Measurements from ENCODE around the gene TMEM164. TPM values are rescaled to one million over a fixed set of nuclear protein-coding genes. Genes with fewer than 3 reads are reported as not detected.
A peak's percentile ranks its signal among the peaks of the same experiment; 100 is the strongest.

The TMEM164 gene
- total RNA-seq, 1 experiment from 2014 or later, result 32.6 TPM

DNA sequence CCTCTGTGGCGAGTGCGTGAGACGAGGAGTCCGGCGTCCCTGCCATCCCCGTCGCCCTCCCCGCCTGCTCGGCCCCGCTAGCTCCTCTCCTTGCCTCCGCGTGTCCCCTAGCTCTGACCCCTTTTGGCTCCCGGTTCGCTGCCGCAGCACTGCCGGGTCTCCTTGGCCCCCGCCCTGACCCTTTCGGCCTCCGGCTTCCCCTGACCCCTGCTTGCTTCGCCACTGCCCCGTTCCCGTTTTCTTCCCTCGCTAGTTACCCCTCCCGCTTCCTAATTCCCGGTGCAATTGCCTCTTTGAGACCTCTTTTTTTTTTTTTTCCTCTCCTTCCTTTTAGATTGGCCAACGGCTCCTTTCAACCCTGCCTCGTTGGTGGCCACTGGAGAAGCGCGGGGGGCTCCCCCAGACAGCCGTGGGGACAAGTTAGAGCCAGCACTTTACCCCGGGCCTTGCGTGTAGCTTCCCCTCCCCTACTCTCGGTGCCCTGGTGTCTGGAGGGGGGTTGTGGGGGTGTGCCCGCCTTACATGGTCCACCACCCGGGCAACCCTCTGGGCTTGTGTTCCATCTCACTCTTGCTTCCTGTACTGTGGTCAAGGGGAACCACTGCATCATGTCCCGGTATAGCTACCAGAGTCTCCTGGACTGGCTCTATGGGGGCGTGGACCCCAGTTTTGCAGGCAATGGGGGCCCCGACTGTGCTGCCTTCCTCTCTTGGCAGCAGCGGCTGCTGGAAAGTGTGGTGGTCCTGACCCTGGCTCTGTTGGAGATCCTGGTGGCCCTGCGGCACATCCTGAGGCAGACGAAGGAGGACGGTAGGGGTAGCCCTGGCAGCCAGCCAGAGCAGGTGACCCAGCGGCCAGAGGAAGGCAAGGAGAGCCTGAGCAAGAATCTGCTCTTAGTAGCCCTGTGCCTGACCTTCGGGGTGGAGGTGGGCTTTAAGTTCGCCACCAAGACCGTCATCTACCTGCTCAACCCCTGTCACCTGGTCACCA, 548 bp downstream of the TMEM164 start:
- DNase-seq (ENCODE audit: low read depth), result peak; percentile 45

GRCh38 chrX:110004215-110004614, 1.3 kb downstream of the TMEM164 start:
- DNase-seq (ENCODE audit: low read depth), result peak; percentile 48

GRCh38 chrX:110004731-110005369, 1.9 kb downstream of the TMEM164 start:
- peak; percentile 40 for DNase-seq (ENCODE audit: low read depth)

DNA sequence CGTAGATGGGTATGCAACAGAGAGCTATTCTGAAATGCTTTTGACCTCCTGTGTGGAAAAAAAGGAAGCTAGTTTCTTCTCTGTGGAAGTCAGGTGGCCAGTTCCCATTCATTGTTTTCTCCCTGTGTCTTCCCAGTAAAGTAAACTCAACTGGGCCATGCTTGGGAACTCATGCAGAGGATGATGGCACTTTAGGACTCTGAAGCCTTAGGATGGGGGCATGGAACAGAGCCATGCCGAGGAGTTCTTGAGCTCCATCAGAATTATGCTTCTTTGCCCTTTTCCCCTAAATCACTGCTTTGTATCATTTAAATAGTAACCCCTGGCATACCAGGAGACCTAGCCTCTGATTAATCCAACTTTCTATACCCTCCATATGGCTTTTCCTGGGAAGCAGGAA, 3.2 kb downstream of the TMEM164 start:
- DNase-seq (ENCODE audit: low read depth), result no peak

- peak; percentile 46 for DNase-seq (ENCODE audit: low read depth)
Observed at GRCh38 chrX:110006821-110007375, 4.0 kb downstream of the TMEM164 start.

GRCh38 chrX:110008011-110008635, 5.2 kb downstream of the TMEM164 start:
- no peak for DNase-seq (ENCODE audit: low read depth)

GRCh38 chrX:110012818-110013485, 10.0 kb downstream of the TMEM164 start:
- no peak for DNase-seq (ENCODE audit: low read depth)

GRCh38 chrX:110013968-110014367, 11.1 kb downstream of the TMEM164 start:
- no peak for DNase-seq (ENCODE audit: low read depth)

GRCh38 chrX:110015032-110015431, 12.1 kb downstream of the TMEM164 start:
- DNase-seq (ENCODE audit: low read depth), result peak; percentile 56

- DNase-seq (ENCODE audit: low read depth), result no peak
Observed at GRCh38 chrX:110015915-110016314, 13.0 kb downstream of the TMEM164 start.

- DNase-seq (ENCODE audit: low read depth), result no peak
Observed at GRCh38 chrX:110020536-110020935, 17.6 kb downstream of the TMEM164 start.

GRCh38 chrX:110021258-110022022, 18.5 kb downstream of the TMEM164 start:
- peak; percentile 93 for DNase-seq (ENCODE audit: low read depth)

DNA sequence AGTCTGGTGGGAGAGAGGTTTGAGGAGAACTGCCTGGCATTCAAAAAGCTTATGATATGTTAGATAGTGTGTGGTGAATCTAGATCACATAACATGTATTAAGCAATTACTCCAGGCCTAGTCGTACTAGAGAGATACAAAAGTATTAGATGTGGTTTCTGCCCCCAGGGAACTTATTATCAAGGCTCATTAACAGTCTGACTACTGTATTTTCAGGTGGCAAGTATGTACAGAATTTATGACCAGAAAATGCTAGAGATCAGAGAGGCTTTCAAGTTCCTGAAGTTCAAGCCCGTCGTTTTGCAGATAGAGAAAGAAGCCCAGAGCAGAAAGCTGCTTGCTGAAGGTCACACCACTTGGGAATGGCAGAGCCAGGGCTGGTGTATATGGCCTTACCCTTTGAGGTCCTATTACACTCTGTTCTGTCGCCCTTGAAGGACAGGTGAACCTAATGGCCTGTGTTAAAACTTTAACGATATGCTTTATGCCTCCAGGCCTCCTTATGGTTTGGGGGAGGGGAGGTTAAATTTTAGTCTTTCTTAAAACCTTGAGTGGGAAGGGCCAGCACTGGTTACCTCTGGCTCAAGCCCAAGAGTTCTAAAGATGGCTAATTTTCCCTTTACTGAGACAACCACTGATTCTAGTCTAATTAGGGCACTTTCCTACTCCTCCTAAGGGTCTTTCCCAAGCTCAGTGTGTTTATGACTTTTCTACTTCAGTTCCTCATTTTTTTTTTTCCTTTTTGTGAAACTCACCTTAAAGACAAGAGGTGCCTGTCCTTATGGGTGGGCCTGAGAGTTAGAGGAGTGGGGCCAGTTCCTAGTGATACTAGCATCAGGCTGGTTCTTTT, 19.9 kb downstream of the TMEM164 start:
- DNase-seq (ENCODE audit: low read depth), result peak; percentile 36

- DNase-seq (ENCODE audit: low read depth), result no peak
Observed at GRCh38 chrX:110025395-110025794, 22.5 kb downstream of the TMEM164 start.

- DNase-seq (ENCODE audit: low read depth), result peak; percentile 81
Observed at GRCh38 chrX:110026099-110026844, 23.4 kb downstream of the TMEM164 start.

- peak; percentile 21 for DNase-seq (ENCODE audit: low read depth)
Observed at GRCh38 chrX:110032534-110033147, 29.7 kb downstream of the TMEM164 start.

DNA sequence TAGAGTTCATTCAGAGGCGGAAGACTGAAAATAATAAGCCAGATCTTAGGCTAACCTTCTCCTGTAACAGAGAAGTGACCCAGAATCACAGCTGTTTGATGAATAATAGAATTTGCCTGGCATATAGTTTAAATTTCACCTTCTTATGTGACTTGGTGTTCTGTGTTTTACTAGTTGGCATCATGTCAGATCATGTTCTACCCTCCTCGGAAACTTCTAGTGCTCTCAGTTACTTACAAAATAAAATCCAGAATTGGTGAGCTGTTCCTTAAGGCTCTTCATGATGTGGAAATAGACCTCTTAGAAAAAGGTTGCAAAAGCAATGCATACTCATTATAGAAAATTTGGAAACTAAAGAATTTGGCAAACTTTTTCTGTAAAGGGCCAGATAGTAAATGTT, 31.1 kb downstream of the TMEM164 start:
- no peak for DNase-seq (ENCODE audit: low read depth)

DNA sequence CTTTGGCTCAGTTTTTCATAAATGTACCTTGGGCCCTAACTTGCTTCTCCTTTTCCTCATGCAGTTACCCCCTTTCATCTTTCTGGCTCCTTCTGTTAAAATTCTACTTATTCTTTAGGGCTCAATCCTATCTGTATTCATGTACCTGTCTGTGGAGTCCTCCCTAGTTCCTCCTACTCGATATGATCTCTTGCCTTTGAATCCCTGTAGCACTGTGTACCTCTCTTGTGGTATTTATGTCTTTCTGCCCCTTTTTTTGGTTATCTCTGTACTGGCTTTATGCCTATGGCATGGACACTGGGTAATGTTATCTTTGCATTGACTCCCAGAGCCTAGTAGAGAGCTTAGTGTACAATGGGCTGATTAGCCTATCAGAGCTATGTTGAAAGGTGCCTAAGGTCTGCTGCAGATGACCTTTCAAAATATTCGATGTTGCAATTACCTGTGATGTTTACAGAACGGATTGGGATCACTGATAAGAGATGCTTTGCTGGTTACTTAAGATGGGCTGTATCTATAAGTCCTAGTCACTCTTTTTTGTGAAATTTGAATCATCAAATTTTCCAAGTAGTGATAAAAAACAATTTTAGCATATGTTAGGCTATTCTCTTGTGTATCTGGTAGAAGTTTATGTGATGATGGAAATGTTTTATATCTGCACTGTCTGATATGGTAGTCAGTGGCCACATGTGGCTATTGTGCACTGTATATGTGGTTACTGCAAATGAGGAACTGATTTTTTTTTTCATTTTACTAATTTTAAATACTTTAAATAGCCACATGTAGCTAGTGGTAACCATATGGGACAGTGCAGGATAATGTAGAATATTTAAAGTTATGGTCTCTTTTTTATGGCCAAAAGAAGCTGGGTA, 33.5 kb downstream of the TMEM164 start:
- no peak for DNase-seq (ENCODE audit: low read depth)
